Measurements from ENCODE around the gene SHQ1. TPM values are rescaled to one million over a fixed set of nuclear protein-coding genes. Genes with fewer than 3 reads are reported as not detected.

Gene SHQ1
- total and polyA plus RNA-seq, 2 donors (not counting 3 experiments of a cell fraction or from before 2014, with no cell fraction given): 7.3 to 20.6 TPM

DNA sequence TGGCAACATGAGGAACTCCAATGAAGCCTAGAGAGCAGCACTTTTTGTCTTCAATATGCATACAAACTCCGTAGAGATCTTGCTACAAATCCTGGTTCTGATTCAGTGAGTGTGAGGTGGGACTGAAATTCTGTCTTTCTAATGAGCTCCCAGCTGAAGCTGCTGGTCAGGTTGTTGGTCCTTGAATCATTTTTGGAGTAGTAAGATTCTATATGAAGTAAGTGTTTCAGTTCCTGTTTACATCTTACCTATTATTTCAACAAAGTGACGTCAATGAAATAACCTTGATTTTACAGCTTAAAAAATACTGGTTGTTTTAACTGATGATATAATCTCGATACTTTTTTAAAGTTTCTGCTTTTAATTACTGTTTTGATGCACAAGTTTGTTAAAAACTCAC is 33.9 kb downstream of the SHQ1 start:
- Histone ChIP-seq H3K79me2 (ENCODE audit: control insufficient read depth, insufficient read depth, low read length) (no peaks in the 10 kb centered on the region), H4K20me1 (replicated peaks; ENCODE audit: control insufficient read depth, extremely low read depth, insufficient read depth, low read length) (no peaks in the 10 kb centered on the region), H2AFZ (ENCODE audit: low read depth, low read length) (no peak overlapping the region), H3K9me3 (replicated peaks; ENCODE audit: control insufficient read depth, insufficient read depth, low read length) (no peaks in the 10 kb centered on the region), H3K4me3 (replicated peaks in 1 of 3; ENCODE audit: insufficient read depth in 1 of 3, low read depth in 1 of 3, low read length in 3 of 3) (no peak overlapping the region), H3K36me3 (ENCODE audit: control insufficient read depth in 2 of 2, extremely low read depth in 1 of 2, insufficient read depth in 2 of 2, low read length in 2 of 2) (no peaks in the 10 kb centered on the region), H3K27ac (ENCODE audit: insufficient read depth, low read depth, low read length) (no peak overlapping the region), H3K9ac (replicated peaks; ENCODE audit: extremely low read depth, insufficient read depth, low read length) (no peak overlapping the region), H3K4me2 (ENCODE audit: insufficient read depth, low read length) (no peak overlapping the region), H3K4me1 (ENCODE audit: control insufficient read depth, extremely low read depth, insufficient read depth, low read length) (peaks cover 8% of the 10 kb centered on the region), H3K9me1 (replicated peaks; ENCODE audit: control insufficient read depth, extremely low read depth, insufficient read depth, low read length) (no peaks in the 10 kb centered on the region), H3K27me3 (ENCODE audit: control insufficient read depth in 2 of 2, insufficient read depth in 2 of 2, low read length in 2 of 2) (no peaks in the 10 kb centered on the region)
- ChIA-PET POLR2A (no interaction called here), CTCF (interaction anchor here (1.4 kb wide), 2 partner anchors 148 to 859 kb away, joined by 4 to 6 read pairs; no protein-coding TSS in a partner anchor)
- no peak for DNase-seq (ENCODE audit: low read depth, low spot score)
- intact Hi-C loops (cut with micrococcal nuclease) (no loop called here), dilution Hi-C loops (cut with MboI; ENCODE audit: extremely low pct_ligation_motif_present, low sequenced_read_pairs) (no loop called here)
- BruUV-seq (replicated peaks): no TSS peak
- TF ChIP-seq FOS (IDR thresholded peaks at IDR 0.05; ENCODE audit: borderline replicate concordance, insufficient read depth, low read length) (no peak), JUN (IDR thresholded peaks at IDR 0.05; ENCODE audit: borderline replicate concordance, insufficient read depth, insufficient read length, low read depth) (no peak), POLR2A (IDR thresholded peaks at IDR 0.05; ENCODE audit: low read depth, low read length) (no peak), EZH2 (IDR thresholded peaks at IDR 0.05; ENCODE audit: borderline replicate concordance, low read depth, low read length, severe bottlenecking) (no peak), GATA2 (IDR thresholded peaks at IDR 0.05; ENCODE audit: insufficient read depth, insufficient read length, low read depth, low read length) (no peak), MYC (IDR thresholded peaks at IDR 0.05; ENCODE audit: low read depth, low read length) (no peak), POLR2AphosphoS5 (IDR thresholded peaks at IDR 0.05; ENCODE audit: insufficient read depth, low read depth, low read length) (no peak)
- TF ChIP-seq, protein P1, sequence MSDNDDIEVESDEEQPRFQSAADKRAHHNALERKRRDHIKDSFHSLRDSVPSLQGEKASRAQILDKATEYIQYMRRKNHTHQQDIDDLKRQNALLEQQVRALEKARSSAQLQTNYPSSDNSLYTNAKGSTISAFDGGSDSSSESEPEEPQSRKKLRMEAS (IDR thresholded peaks at IDR 0.05; ENCODE audit: insufficient read depth, insufficient read length): no peak
- TF ChIP-seq, protein P2, sequence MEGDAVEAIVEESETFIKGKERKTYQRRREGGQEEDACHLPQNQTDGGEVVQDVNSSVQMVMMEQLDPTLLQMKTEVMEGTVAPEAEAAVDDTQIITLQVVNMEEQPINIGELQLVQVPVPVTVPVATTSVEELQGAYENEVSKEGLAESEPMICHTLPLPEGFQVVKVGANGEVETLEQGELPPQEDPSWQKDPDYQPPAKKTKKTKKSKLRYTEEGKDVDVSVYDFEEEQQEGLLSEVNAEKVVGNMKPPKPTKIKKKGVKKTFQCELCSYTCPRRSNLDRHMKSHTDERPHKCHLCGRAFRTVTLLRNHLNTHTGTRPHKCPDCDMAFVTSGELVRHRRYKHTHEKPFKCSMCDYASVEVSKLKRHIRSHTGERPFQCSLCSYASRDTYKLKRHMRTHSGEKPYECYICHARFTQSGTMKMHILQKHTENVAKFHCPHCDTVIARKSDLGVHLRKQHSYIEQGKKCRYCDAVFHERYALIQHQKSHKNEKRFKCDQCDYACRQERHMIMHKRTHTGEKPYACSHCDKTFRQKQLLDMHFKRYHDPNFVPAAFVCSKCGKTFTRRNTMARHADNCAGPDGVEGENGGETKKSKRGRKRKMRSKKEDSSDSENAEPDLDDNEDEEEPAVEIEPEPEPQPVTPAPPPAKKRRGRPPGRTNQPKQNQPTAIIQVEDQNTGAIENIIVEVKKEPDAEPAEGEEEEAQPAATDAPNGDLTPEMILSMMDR (IDR thresholded peaks at IDR 0.05; ENCODE audit: extremely low read depth in 1 of 2, insufficient read depth in 1 of 2, low read depth in 1 of 2, low read length in 2 of 2): no peak
- FAIRE-seq: no peak

Data from endothelial cell of umbilical vein (primary cell).